Measurements from ENCODE around the gene RAP1GAP2. TPM values are rescaled to one million over a fixed set of nuclear protein-coding genes. Genes with fewer than 3 reads are reported as not detected.
A peak's percentile ranks its signal among the peaks of the same experiment; 100 is the strongest.

The RAP1GAP2 gene
- total RNA-seq, 1 donor from 2014 or later, result 3.8 TPM

DNA sequence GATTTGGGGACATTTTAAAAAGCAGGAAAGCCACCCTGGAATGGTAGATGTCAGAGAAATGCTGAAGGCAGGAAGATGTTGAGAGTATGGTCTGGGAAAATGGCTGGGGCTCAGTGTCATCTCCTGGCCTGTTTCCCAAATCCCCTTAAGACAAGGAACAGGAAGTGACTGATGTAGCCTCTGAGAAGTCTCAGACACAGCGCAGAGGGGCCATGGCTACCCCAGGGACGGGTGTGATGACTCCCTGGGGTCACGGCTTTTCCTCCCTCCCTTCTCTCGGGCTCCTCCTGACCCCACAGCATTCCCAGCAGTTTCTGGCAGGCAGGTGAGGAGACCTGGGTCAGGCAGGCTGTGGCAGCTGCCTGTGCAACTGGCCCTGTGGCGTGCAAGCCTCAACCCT is 45.4 kb downstream of the RAP1GAP2 start:
- no peak overlapping the region for H3K4me2 ChIP-seq
- Mint-ChIP-seq H3K4me3 (no peak overlapping the region), H3K9me3 (no peaks in the 10 kb centered on the region), H3K27ac (no peak overlapping the region), H3K4me1 (peaks cover 7% of the 10 kb centered on the region), H3K27me3 (ENCODE audit: insufficient read depth, low read depth) (peaks cover 6% of the 10 kb centered on the region), H3K36me3 (no peaks in the 10 kb centered on the region)
- H3K4me3 ChIP-seq, result no peak overlapping the region
- H3K27ac ChIP-seq, result no peak overlapping the region
- no peak overlapping the region for H2AFZ ChIP-seq (replicated peaks)
- TF ChIP-seq, protein P1, sequence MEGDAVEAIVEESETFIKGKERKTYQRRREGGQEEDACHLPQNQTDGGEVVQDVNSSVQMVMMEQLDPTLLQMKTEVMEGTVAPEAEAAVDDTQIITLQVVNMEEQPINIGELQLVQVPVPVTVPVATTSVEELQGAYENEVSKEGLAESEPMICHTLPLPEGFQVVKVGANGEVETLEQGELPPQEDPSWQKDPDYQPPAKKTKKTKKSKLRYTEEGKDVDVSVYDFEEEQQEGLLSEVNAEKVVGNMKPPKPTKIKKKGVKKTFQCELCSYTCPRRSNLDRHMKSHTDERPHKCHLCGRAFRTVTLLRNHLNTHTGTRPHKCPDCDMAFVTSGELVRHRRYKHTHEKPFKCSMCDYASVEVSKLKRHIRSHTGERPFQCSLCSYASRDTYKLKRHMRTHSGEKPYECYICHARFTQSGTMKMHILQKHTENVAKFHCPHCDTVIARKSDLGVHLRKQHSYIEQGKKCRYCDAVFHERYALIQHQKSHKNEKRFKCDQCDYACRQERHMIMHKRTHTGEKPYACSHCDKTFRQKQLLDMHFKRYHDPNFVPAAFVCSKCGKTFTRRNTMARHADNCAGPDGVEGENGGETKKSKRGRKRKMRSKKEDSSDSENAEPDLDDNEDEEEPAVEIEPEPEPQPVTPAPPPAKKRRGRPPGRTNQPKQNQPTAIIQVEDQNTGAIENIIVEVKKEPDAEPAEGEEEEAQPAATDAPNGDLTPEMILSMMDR (IDR thresholded peaks at IDR 0.05), result no peak
- TF ChIP-seq EZH2phosphoT487 (IDR thresholded peaks at IDR 0.05), result no peak
- no peak for TF ChIP-seq EZH2 (IDR thresholded peaks at IDR 0.05)
- H3K36me3 ChIP-seq, result no peaks in the 10 kb centered on the region
- H4K20me1 ChIP-seq (ENCODE audit: low read depth), result no peaks in the 10 kb centered on the region
- no peaks in the 10 kb centered on the region for H3K79me2 ChIP-seq (ENCODE audit: low read depth)
- no peak for DNase-seq (ENCODE audit: low spot score)
- no peak overlapping the region for H3K9ac ChIP-seq
- H3F3A ChIP-seq (ENCODE audit: low read depth), result peaks cover 10% of the 10 kb centered on the region
- peaks cover 9% of the 10 kb centered on the region for H3K4me1 ChIP-seq
- no peaks in the 10 kb centered on the region for H3K9me3 ChIP-seq (ENCODE audit: low read depth)
- H3K27me3 ChIP-seq, result no peaks in the 10 kb centered on the region

- Mint-ChIP-seq H3K4me1 (peaks cover 7% of the 10 kb centered on the region), H3K4me3 (no peak overlapping the region), H3K36me3 (no peaks in the 10 kb centered on the region), H3K27me3 (ENCODE audit: insufficient read depth, low read depth) (peaks cover 6% of the 10 kb centered on the region), H3K9me3 (no peaks in the 10 kb centered on the region), H3K27ac (no peak overlapping the region)
- Histone ChIP-seq H4K20me1 (ENCODE audit: low read depth) (no peaks in the 10 kb centered on the region), H2AFZ (replicated peaks) (no peak overlapping the region), H3K36me3 (no peaks in the 10 kb centered on the region), H3K4me1 (peaks cover 9% of the 10 kb centered on the region), H3K9ac (no peak overlapping the region), H3K27ac (no peak overlapping the region), H3K9me3 (ENCODE audit: low read depth) (no peaks in the 10 kb centered on the region), H3K27me3 (no peaks in the 10 kb centered on the region), H3K4me2 (no peak overlapping the region), H3K79me2 (ENCODE audit: low read depth) (no peaks in the 10 kb centered on the region), H3F3A (ENCODE audit: low read depth) (peaks cover 10% of the 10 kb centered on the region), H3K4me3 (no peak overlapping the region)
- DNase-seq (ENCODE audit: low spot score), result no peak
- TF ChIP-seq EZH2phosphoT487 (IDR thresholded peaks at IDR 0.05) (no peak), EZH2 (IDR thresholded peaks at IDR 0.05) (no peak)
- TF ChIP-seq, protein P1 (IDR thresholded peaks at IDR 0.05), result no peak
Measured at GRCh38 chr17:2842464-2842863, 46.2 kb downstream of the RAP1GAP2 start.

- TF ChIP-seq, protein P1 (IDR thresholded peaks at IDR 0.05), result peak; percentile 6
- no peak for TF ChIP-seq EZH2phosphoT487 (IDR thresholded peaks at IDR 0.05)
- Mint-ChIP-seq H3K9me3 (no peaks in the 10 kb centered on the region), H3K27ac (peak overlapping the region; percentile 1), H3K4me1 (peaks cover 12% of the 10 kb centered on the region), H3K27me3 (ENCODE audit: insufficient read depth, low read depth) (peaks cover 8% of the 10 kb centered on the region), H3K4me3 (no peak overlapping the region), H3K36me3 (no peaks in the 10 kb centered on the region)
- Histone ChIP-seq H3K9me3 (ENCODE audit: low read depth) (no peaks in the 10 kb centered on the region), H2AFZ (replicated peaks) (no peak overlapping the region), H3K4me2 (peak overlapping the region; percentile 5), H4K20me1 (ENCODE audit: low read depth) (no peaks in the 10 kb centered on the region), H3K79me2 (ENCODE audit: low read depth) (no peaks in the 10 kb centered on the region), H3K9ac (no peak overlapping the region), H3K27ac (no peak overlapping the region), H3K36me3 (no peaks in the 10 kb centered on the region), H3K4me3 (no peak overlapping the region), H3F3A (ENCODE audit: low read depth) (peaks cover 14% of the 10 kb centered on the region), H3K27me3 (peaks cover 6% of the 10 kb centered on the region), H3K4me1 (peaks cover 9% of the 10 kb centered on the region)
- DNase-seq (ENCODE audit: low spot score), result peak; percentile 53
Measured at GRCh38 chr17:2844416-2844815, 48.2 kb downstream of the RAP1GAP2 start.

Data from neural progenitor cell (in vitro differentiated cells).